ENCODE results near the gene RHBDF1. TPM values are rescaled to one million over a fixed set of nuclear protein-coding genes. Genes with fewer than 3 reads are reported as not detected.

Gene RHBDF1
- total RNA-seq, 1 experiment from 2014 or later, result 26.3 TPM

DNA sequence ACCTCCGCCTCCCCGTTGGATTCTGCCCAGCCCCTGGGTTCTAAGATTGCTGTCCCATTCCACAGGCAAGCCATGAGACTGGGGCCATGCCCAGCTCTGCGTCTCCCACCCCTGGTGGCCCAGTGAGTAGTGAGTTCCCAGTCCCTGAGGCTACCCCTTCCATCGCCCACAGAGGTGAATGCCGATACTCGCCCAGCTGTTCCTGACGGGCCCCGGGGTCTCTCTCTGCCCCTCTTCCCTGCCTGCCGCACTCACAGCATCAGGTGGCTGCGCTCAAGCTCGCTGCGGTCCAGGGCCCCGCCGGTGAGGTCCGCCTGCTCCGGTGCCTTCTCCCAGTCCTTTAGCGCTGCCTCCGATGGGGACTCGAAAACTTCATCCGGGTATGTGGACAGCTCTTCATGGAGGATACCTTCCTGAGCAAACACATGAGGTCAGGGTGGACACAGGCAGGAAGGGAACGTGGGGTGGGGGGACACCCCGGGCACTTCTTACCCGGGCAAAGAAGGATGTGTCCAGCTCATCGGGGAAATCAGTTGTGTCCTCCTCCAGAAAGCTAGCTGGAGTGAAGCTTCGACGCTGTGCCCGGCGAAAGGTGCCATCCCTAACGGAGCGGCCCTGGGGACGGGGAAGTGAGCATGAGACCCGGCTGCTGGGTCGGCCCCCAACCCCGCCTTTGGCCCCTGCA lies 10.0 kb downstream of the RHBDF1 start:
- Histone ChIP-seq H3F3A (ENCODE audit: low read length, unreplicated experiment) (no peaks in the 10 kb centered on the region), H3K4me2 (ENCODE audit: low read length) (no peak overlapping the region), H3K36me3 (ENCODE audit: low read depth, low read length) (no peaks in the 10 kb centered on the region), H3K4me3 (ENCODE audit: low read length) (no peak overlapping the region), H2AFZ (ENCODE audit: low read length) (no peak overlapping the region), H3K9me2 (replicated peaks; ENCODE audit: low read length) (no peaks in the 10 kb centered on the region), H4K20me1 (ENCODE audit: low read length) (no peaks in the 10 kb centered on the region), H3K27me3 (ENCODE audit: low read length) (no peaks in the 10 kb centered on the region), H3K79me2 (ENCODE audit: low read length) (no peaks in the 10 kb centered on the region), H3K9me3 (ENCODE audit: low read length) (no peaks in the 10 kb centered on the region), H3K9ac (ENCODE audit: low read length) (no peak overlapping the region), H3K4me1 (ENCODE audit: insufficient read depth, low read length) (peaks cover 4% of the 10 kb centered on the region; the same call in 1 of the 2 replicates), H3K27ac (ENCODE audit: low read length) (no peak overlapping the region)
- CTCF ChIA-PET, result no interaction called here
- no peak for TF ChIP-seq EZH2phosphoT487 (IDR thresholded peaks at IDR 0.05; ENCODE audit: borderline replicate concordance, low read length)
- TF ChIP-seq, protein P1, sequence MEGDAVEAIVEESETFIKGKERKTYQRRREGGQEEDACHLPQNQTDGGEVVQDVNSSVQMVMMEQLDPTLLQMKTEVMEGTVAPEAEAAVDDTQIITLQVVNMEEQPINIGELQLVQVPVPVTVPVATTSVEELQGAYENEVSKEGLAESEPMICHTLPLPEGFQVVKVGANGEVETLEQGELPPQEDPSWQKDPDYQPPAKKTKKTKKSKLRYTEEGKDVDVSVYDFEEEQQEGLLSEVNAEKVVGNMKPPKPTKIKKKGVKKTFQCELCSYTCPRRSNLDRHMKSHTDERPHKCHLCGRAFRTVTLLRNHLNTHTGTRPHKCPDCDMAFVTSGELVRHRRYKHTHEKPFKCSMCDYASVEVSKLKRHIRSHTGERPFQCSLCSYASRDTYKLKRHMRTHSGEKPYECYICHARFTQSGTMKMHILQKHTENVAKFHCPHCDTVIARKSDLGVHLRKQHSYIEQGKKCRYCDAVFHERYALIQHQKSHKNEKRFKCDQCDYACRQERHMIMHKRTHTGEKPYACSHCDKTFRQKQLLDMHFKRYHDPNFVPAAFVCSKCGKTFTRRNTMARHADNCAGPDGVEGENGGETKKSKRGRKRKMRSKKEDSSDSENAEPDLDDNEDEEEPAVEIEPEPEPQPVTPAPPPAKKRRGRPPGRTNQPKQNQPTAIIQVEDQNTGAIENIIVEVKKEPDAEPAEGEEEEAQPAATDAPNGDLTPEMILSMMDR (conservative IDR thresholded peaks at IDR 0.05; ENCODE audit: low read depth, low read length), result no peak
- no peak for TF ChIP-seq EZH2 (IDR thresholded peaks at IDR 0.05; ENCODE audit: low read length, unreplicated experiment)
- POLR2A ChIA-PET (ENCODE audit: unreplicated experiment), result no interaction called here
- DNase-seq (no peak), ATAC-seq (no peak)
- BruUV-seq (replicated peaks), result no TSS peak
- intact Hi-C loops (cut with micrococcal nuclease), result no loop called here

DNA sequence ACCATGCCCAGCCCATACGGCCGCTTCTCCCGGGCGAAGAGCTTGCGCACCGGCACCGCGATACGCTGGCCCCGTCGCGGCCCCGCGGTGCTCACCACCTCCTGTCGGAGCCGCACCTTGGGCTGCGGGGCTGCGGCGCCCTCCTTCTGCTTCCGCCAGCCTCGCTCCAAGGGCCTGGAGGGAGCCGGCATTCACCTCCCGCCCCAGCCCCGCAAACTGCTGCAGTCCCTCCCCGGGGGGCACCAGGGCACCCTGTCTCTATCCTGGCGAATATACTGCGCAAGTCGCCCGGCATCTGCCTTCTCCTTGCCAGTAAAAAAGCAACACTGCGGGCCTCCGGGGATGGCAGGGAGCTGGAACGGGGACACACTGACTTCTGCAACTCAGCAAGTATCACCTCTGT lies 10.6 kb downstream of the RHBDF1 start:
- TF ChIP-seq, protein P1 (conservative IDR thresholded peaks at IDR 0.05; ENCODE audit: low read depth, low read length), result no peak
- no peak for TF ChIP-seq EZH2 (IDR thresholded peaks at IDR 0.05; ENCODE audit: low read length, unreplicated experiment)
- TF ChIP-seq EZH2phosphoT487 (IDR thresholded peaks at IDR 0.05; ENCODE audit: borderline replicate concordance, low read length), result no peak
- Histone ChIP-seq H3K9ac (ENCODE audit: low read length) (no peak overlapping the region), H3K4me2 (ENCODE audit: low read length) (no peak overlapping the region), H3K79me2 (ENCODE audit: low read length) (no peaks in the 10 kb centered on the region), H3K4me1 (ENCODE audit: insufficient read depth, low read length) (peaks cover 4% of the 10 kb centered on the region; the same call in 1 of the 2 replicates), H3F3A (ENCODE audit: low read length, unreplicated experiment) (no peaks in the 10 kb centered on the region), H3K9me3 (ENCODE audit: low read length) (no peaks in the 10 kb centered on the region), H4K20me1 (ENCODE audit: low read length) (no peaks in the 10 kb centered on the region), H3K4me3 (ENCODE audit: low read length) (no peak overlapping the region), H2AFZ (ENCODE audit: low read length) (no peak overlapping the region), H3K36me3 (ENCODE audit: low read depth, low read length) (no peaks in the 10 kb centered on the region), H3K27ac (ENCODE audit: low read length) (no peak overlapping the region), H3K9me2 (replicated peaks; ENCODE audit: low read length) (no peaks in the 10 kb centered on the region), H3K27me3 (ENCODE audit: low read length) (no peaks in the 10 kb centered on the region)
- DNase-seq, result no peak
- no TSS peak for BruUV-seq (replicated peaks)
- no peak for ATAC-seq
- intact Hi-C loops (cut with micrococcal nuclease), result no loop called here
- POLR2A ChIA-PET (ENCODE audit: unreplicated experiment), result no interaction called here
- CTCF ChIA-PET, result no interaction called here
